ENCODE data around the gene PCDHA7. TPM values are rescaled to one million over a fixed set of nuclear protein-coding genes. Genes with fewer than 3 reads are reported as not detected.
"Not testable (repeated sequence)": the region's sequence is repeated elsewhere in the genome, so short reads cannot be mapped to it uniquely, and the experiment has no call there.

The PCDHA7 gene
- total RNA-seq, 2 donors from 2014 or later, result 2.5 to 6.6 TPM

GRCh38 chr5:140808889-140809291, 25.2 kb upstream of the PCDHA7 start:
- Mint-ChIP-seq H3K36me3 (ENCODE audit: low read depth) (peaks cover 7% of the 10 kb centered on the region), H3K4me3 (no peak overlapping the region), H3K27me3 (ENCODE audit: insufficient read depth) (no peaks in the 10 kb centered on the region), H3K4me1 (no peaks in the 10 kb centered on the region), H3K9me3 (no peaks in the 10 kb centered on the region), H3K27ac (no peak overlapping the region)
- H3K27me3 ChIP-seq (ENCODE audit: control insufficient read depth, insufficient read depth, low read length, poor library complexity, severe bottlenecking), result no peaks in the 10 kb centered on the region
- WGBS, 2 experiments (ENCODE audit: insufficient coverage in 1 of 2, insufficient read length in 1 of 2), result 95 to 98% methylated on average over 36 to 43 of the region's 43 CpGs
- no peaks in the 10 kb centered on the region for H3K4me1 ChIP-seq (ENCODE audit: control insufficient read depth, insufficient read depth, low read length)
- H3K27ac ChIP-seq (ENCODE audit: low read depth, low read length), result no peak overlapping the region
- H3K9me3 ChIP-seq (ENCODE audit: control insufficient read depth, low read length), result no peaks in the 10 kb centered on the region
- H3K9ac ChIP-seq (ENCODE audit: extremely low read depth, low read length, poor library complexity, severe bottlenecking), result no peak overlapping the region
- TF ChIP-seq CTCF (conservative IDR thresholded peaks at IDR 0.05), result no peak
- H3K36me3 ChIP-seq (ENCODE audit: control insufficient read depth, insufficient read depth, low read length), result no peaks in the 10 kb centered on the region
- DNase-seq, result peak; percentile 30
- no peak overlapping the region for H3K4me3 ChIP-seq (ENCODE audit: low read length)

- Histone ChIP-seq H3K36me3 (ENCODE audit: control insufficient read depth, insufficient read depth, low read length) (no peaks in the 10 kb centered on the region), H3K27me3 (ENCODE audit: control insufficient read depth, insufficient read depth, low read length, poor library complexity, severe bottlenecking) (no peaks in the 10 kb centered on the region), H3K9ac (ENCODE audit: extremely low read depth, low read length, poor library complexity, severe bottlenecking) (no peak within 1 kb of the TSS), H3K4me1 (ENCODE audit: control insufficient read depth, insufficient read depth, low read length) (no peaks in the 10 kb centered on the region), H3K9me3 (ENCODE audit: control insufficient read depth, low read length) (no peaks in the 10 kb centered on the region), H3K27ac (ENCODE audit: low read depth, low read length) (no peak within 1 kb of the TSS), H3K4me3 (ENCODE audit: low read length) (no peak within 1 kb of the TSS)
- 89 to 92% methylated on average over 31 to 39 of the region's 39 CpGs for WGBS, 2 experiments (ENCODE audit: insufficient coverage in 1 of 2, insufficient read length in 1 of 2)
- DNase-seq, result peak; percentile 50
- H3K4me1 Mint-ChIP-seq, result peaks cover 4% of the 10 kb centered on the region
- H3K4me3 Mint-ChIP-seq, result peak within 1 kb of the TSS; percentile 45
- H3K27me3 Mint-ChIP-seq (ENCODE audit: insufficient read depth), result no peaks in the 10 kb centered on the region
- H3K36me3 Mint-ChIP-seq (ENCODE audit: low read depth), result peaks cover 21% of the 10 kb centered on the region
- H3K9me3 Mint-ChIP-seq, result peaks cover 2% of the 10 kb centered on the region
- no peak within 1 kb of the TSS for H3K27ac Mint-ChIP-seq
- peak; percentile 55 for TF ChIP-seq CTCF (conservative IDR thresholded peaks at IDR 0.05)
These were observed 12.4 kb upstream of the PCDHA7 start, which contains the start of gene PCDHA5 for GRCh38 chr5:140821375-140822280. PCDHA5 (plus strand) TSS chr5:140821613.

- no peak overlapping the region for H3K4me3 ChIP-seq (ENCODE audit: low read length)
These were observed 11.8 kb upstream of the PCDHA7 start for GRCh38 chr5:140822281-140822629.

GRCh38 chr5:140822969-140823368, 11.1 kb upstream of the PCDHA7 start:
- H3K36me3 ChIP-seq (ENCODE audit: control insufficient read depth, insufficient read depth, low read length); H3K27me3 Mint-ChIP-seq (ENCODE audit: insufficient read depth); H3K9me3 Mint-ChIP-seq; H3K4me3 ChIP-seq (ENCODE audit: low read length); H3K4me3 Mint-ChIP-seq; H3K4me1 Mint-ChIP-seq; H3K27me3 ChIP-seq (ENCODE audit: control insufficient read depth, insufficient read depth, low read length, poor library complexity, severe bottlenecking); H3K4me1 ChIP-seq (ENCODE audit: control insufficient read depth, insufficient read depth, low read length); H3K9me3 ChIP-seq (ENCODE audit: control insufficient read depth, low read length); DNase-seq; H3K9ac ChIP-seq (ENCODE audit: extremely low read depth, low read length, poor library complexity, severe bottlenecking); H3K27ac Mint-ChIP-seq; H3K27ac ChIP-seq (ENCODE audit: low read depth, low read length): not testable (repeated sequence)
- 95 to 97% methylated on average over 25 to 48 of the region's 48 CpGs for WGBS, 2 experiments (ENCODE audit: insufficient coverage in 1 of 2, insufficient read length in 1 of 2)
- peaks cover 21% of the 10 kb centered on the region for H3K36me3 Mint-ChIP-seq (ENCODE audit: low read depth)

More at GRCh38 chr5:140822281-140822629, 11.8 kb upstream of the PCDHA7 start:
- 87 to 90% methylated on average over 6 of the region's 6 CpGs for WGBS, 2 experiments (ENCODE audit: insufficient coverage in 1 of 2, insufficient read length in 1 of 2)
- H3K4me1 Mint-ChIP-seq, result peaks cover 8% of the 10 kb centered on the region
- Histone ChIP-seq H3K9ac (ENCODE audit: extremely low read depth, low read length, poor library complexity, severe bottlenecking) (no peak overlapping the region), H3K27ac (ENCODE audit: low read depth, low read length) (no peak overlapping the region), H3K9me3 (ENCODE audit: control insufficient read depth, low read length) (no peaks in the 10 kb centered on the region), H3K36me3 (ENCODE audit: control insufficient read depth, insufficient read depth, low read length) (no peaks in the 10 kb centered on the region), H3K4me1 (ENCODE audit: control insufficient read depth, insufficient read depth, low read length) (no peaks in the 10 kb centered on the region), H3K27me3 (ENCODE audit: control insufficient read depth, insufficient read depth, low read length, poor library complexity, severe bottlenecking) (no peaks in the 10 kb centered on the region)
- peak overlapping the region; percentile 45 for H3K4me3 Mint-ChIP-seq
- TF ChIP-seq CTCF (conservative IDR thresholded peaks at IDR 0.05), result no peak
- peaks cover 2% of the 10 kb centered on the region for H3K9me3 Mint-ChIP-seq
- no peak overlapping the region for H3K27ac Mint-ChIP-seq
- H3K27me3 Mint-ChIP-seq (ENCODE audit: insufficient read depth), result no peaks in the 10 kb centered on the region
- no peak for DNase-seq
- H3K36me3 Mint-ChIP-seq (ENCODE audit: low read depth), result peaks cover 21% of the 10 kb centered on the region

Data from endodermal cell (in vitro differentiated cells).